Right atrium auricular region (tissue), 2 donors: Measurements from ENCODE around the gene INPP5D. TPM values are rescaled to one million over a fixed set of nuclear protein-coding genes. Genes with fewer than 3 reads are reported as not detected.

ENCODE experiments used
- DNase-seq: peaks from one replicate; pipeline ENCODE4 v3.0.0-alpha.2; 2019; ENCODE audit warnings: low spot score
- H3K27ac ChIP-seq, 2 donors: fragments of 200-600 bp; sonication (generic); 1 replicate in 1 of 2; 2 replicates in 1 of 2; pipeline ENCODE4 v1.5.1; 2016 to 2019
- H3K27me3 ChIP-seq, 2 donors: fragments of 200-600 bp; sonication (generic); one replicate each; pipeline versions ENCODE4 v1.5.1 to v1.6.0; 2017 to 2019
- H3K36me3 ChIP-seq: fragments of 200-600 bp; sonication (generic); one replicate; pipeline ENCODE4 v1.5.1; 2016
- H3K4me1 ChIP-seq, 2 donors: fragments of 200-600 bp; sonication (generic); one replicate each; pipeline versions ENCODE4 v1.5.1 to v1.6.0; 2017 to 2019
- H3K4me3 ChIP-seq, 2 donors: fragments of 200-600 bp; sonication (generic); 1 replicate in 1 of 2; 2 replicates in 1 of 2; pipeline ENCODE4 v1.5.1; 2017 to 2019; ENCODE audit warnings: mild to moderate bottlenecking in 1 of 2, moderate library complexity in 1 of 2
- H3K9me3 ChIP-seq, 2 donors: fragments of 200-600 bp; sonication (generic); one replicate each; pipeline ENCODE4 v1.5.1; 2019
- total RNA-seq, 2 donors: library from RNA; depleted of rRNA; stranded (reverse); fragments of >200 nt; gene quantifications; one replicate each; pipeline ENCODE4 v1.1.0, GENCODE V29; 2016
- TF ChIP-seq, protein P1 (sequence below), 2 donors: fragments of 200-600 bp; sonication (generic); IDR thresholded peaks; one replicate each; pipeline ENCODE4 v1.5.1; 2019; ENCODE audit warnings: antibody characterized with exemption in 2 of 2

INPP5D gene
- total RNA-seq, 2 donors from 2014 or later = 2.9 to 7.0 TPM

DNA sequence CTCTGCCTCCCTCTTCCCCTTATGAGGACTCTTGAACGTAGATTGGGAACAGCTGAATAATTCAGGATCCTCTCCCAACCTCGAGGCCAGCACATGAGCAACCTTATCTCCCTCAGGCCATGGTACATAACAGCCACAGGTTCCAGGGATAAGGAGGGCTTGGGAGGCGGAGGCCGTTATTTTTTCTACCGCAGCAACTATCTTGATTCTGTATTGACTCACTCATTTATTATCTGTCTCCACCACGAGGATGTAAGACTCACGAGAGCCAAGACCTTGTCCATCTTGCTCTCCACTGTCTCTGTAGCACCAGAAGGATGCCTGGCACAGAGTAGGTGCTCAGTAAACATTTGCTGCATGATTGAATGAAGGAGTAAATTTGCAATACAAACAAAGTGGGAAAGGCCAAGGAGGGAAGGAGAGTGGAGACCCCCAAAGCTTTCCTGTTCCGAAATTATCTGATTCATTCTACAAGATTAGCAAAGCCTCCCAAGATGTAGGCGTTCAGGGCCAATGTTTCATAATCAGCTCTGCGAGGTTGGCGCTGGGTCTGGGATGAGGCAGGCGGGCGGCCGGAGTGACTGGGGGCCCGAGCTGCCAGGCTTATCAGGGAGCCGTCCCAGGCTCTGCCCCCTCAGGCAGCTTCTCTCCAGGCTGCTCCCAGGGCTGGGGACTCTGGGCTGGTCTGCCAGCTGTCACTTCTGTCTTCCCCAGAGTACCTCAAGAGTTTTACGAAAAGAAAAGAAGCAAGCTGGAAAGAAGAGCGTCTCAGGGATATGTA, 31.6 kb downstream of the INPP5D start:
- no peak for DNase-seq
- Histone ChIP-seq H3K4me3 (no peak overlapping the region), H3K9me3 (no peaks in the 10 kb centered on the region), H3K27ac (no peak overlapping the region), H3K36me3 (no peaks in the 10 kb centered on the region), H3K4me1 (no peaks in the 10 kb centered on the region), H3K27me3 (no peaks in the 10 kb centered on the region)
- TF ChIP-seq, protein P1, sequence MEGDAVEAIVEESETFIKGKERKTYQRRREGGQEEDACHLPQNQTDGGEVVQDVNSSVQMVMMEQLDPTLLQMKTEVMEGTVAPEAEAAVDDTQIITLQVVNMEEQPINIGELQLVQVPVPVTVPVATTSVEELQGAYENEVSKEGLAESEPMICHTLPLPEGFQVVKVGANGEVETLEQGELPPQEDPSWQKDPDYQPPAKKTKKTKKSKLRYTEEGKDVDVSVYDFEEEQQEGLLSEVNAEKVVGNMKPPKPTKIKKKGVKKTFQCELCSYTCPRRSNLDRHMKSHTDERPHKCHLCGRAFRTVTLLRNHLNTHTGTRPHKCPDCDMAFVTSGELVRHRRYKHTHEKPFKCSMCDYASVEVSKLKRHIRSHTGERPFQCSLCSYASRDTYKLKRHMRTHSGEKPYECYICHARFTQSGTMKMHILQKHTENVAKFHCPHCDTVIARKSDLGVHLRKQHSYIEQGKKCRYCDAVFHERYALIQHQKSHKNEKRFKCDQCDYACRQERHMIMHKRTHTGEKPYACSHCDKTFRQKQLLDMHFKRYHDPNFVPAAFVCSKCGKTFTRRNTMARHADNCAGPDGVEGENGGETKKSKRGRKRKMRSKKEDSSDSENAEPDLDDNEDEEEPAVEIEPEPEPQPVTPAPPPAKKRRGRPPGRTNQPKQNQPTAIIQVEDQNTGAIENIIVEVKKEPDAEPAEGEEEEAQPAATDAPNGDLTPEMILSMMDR (IDR thresholded peaks at IDR 0.05) = no peak

- no peaks in the 10 kb centered on the region for H3K4me1 ChIP-seq
- H3K27me3 ChIP-seq = no peaks in the 10 kb centered on the region
- no peak overlapping the region for H3K27ac ChIP-seq
- H3K9me3 ChIP-seq = no peaks in the 10 kb centered on the region
- TF ChIP-seq, protein P1 (IDR thresholded peaks at IDR 0.05) = no peak
- no peaks in the 10 kb centered on the region for H3K36me3 ChIP-seq
- DNase-seq = no peak
- no peak overlapping the region for H3K4me3 ChIP-seq
Observed at GRCh38 chr2:233092432-233093165, 32.5 kb downstream of the INPP5D start.

- H3K27ac ChIP-seq = no peak overlapping the region
- no peaks in the 10 kb centered on the region for H3K27me3 ChIP-seq
- no peaks in the 10 kb centered on the region for H3K4me1 ChIP-seq
- H3K4me3 ChIP-seq = no peak overlapping the region
- DNase-seq = no peak
- TF ChIP-seq, protein P1 (IDR thresholded peaks at IDR 0.05) = no peak
- H3K9me3 ChIP-seq = no peaks in the 10 kb centered on the region
- H3K36me3 ChIP-seq = no peaks in the 10 kb centered on the region
Observed at GRCh38 chr2:233093166-233093448, 33.0 kb downstream of the INPP5D start.

DNA sequence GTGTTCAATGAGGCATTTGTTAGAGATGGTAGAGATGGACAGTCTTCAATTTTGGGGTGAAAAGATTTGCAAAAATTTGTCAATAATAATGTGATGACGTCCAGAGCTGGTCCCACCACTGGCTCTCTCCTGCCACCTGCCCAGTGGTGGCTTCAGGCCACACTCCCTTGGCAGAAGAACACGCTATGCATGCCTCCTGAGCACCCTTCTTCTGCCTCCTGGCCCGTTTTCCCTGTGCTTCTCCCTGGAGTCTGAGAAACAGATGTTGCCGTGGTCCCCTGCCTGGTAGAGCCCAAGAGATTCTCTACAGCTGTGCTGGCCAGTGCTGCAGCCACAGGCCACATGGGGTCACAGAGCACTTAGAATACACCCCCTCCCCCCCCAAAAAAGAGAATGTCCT, 33.6 kb downstream of the INPP5D start:
- Histone ChIP-seq H3K27ac (no peak overlapping the region), H3K9me3 (no peaks in the 10 kb centered on the region)

GRCh38 chr2:233094614-233095013, 34.5 kb downstream of the INPP5D start:
- no peak for DNase-seq
- Histone ChIP-seq H3K9me3 (no peaks in the 10 kb centered on the region), H3K4me1 (no peaks in the 10 kb centered on the region), H3K27me3 (no peaks in the 10 kb centered on the region), H3K36me3 (no peaks in the 10 kb centered on the region), H3K4me3 (no peak overlapping the region), H3K27ac (no peak overlapping the region)
- TF ChIP-seq, protein P1 (IDR thresholded peaks at IDR 0.05) = no peak

More for the DNA sequence above, 33.6 kb downstream of the INPP5D start:
- DNase-seq = no peak
- H3K27me3 ChIP-seq = no peaks in the 10 kb centered on the region
- TF ChIP-seq, protein P1 (IDR thresholded peaks at IDR 0.05) = no peak
- H3K36me3 ChIP-seq = no peaks in the 10 kb centered on the region
- no peak overlapping the region for H3K4me3 ChIP-seq
- H3K4me1 ChIP-seq = no peaks in the 10 kb centered on the region
